SK-N-SH (cell line): ENCODE data around the gene HLA-DOA.

Experiments
- MAX ChIP-seq: IDR thresholded peaks from 2 replicates; pipeline ENCODE4 v1.4.0; 2012; ENCODE audit warnings: low read depth
- MXI1 ChIP-seq: IDR thresholded peaks from 2 replicates; pipeline ENCODE4 v1.6.1; 2012; ENCODE audit warnings: mild to moderate bottlenecking, low read depth, low read length, improper control_type of control experiment
- PBX3 ChIP-seq: IDR thresholded peaks from 2 replicates; pipeline ENCODE4; 2012

DNA sequence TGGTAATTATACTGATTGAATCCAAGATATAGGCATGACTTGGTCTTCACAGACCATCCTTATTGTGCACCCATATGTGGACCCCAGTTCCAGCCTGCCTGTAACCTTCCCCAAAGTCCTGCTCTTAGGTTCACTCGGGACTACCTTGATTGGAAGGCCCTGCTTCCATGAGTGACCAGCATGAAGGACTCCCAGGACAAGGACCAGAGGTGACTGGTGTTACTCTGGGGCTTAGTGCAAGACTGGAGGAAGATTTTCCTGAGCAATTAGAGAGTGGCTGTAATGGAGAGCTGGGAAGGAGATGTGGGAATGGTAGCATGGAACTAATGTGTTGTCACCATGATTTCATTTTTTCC is 25.9 kb downstream of the HLA-DOA start:
- no peak for TF ChIP-seq PBX3
- no peak for TF ChIP-seq MXI1
- no peak for TF ChIP-seq MAX
